Endothelial cell of umbilical vein (primary cell): ENCODE measurements around the gene ACIN1. TPM values are rescaled to one million over a fixed set of nuclear protein-coding genes. Genes with fewer than 3 reads are reported as not detected.

Experiments
- BruUV-seq: library from RNA; stranded (reverse); fragments of 400-500 nt; replicated peaks from 2 replicates; lab custom pipeline; 2021; lab: Mats Ljungman, UMichigan
- CTCF ChIA-PET: fragments of 300-600, 350-600 bp; sonication (Branson Sonifier 250); formaldehyde crosslinking; loops from one replicate; lab custom pipeline; 2021; ENCODE audit warnings: antibody characterized with exemption, inconsistent platforms; lab: Charles Lee
- POLR2A ChIA-PET: fragments of 300-600, 350-600 bp; sonication (Branson Sonifier 250); formaldehyde crosslinking; loops from one replicate; lab custom pipeline; 2021; ENCODE audit warnings: antibody characterized with exemption, inconsistent platforms; lab: Charles Lee
- DNase-seq: peaks from one replicate; pipeline ENCODE4 v3.0.0-alpha.2; 2011; ENCODE audit warnings: low read depth, low spot score
- FAIRE-seq: peaks from 2 replicates; lab custom pipeline; 2011; peaks lifted over from hg19 to GRCh38; lab: Jason Lieb, UNC
- H2AFZ ChIP-seq: 2 replicates; pipeline ENCODE4 v1.6.0; 2012; ENCODE audit warnings: low read depth, low read length, control low read depth, inconsistent platforms
- H3K27ac ChIP-seq: 2 replicates; pipeline ENCODE4 v1.5.1; 2011; ENCODE audit warnings: low read depth, mild to moderate bottlenecking, control low read depth, low read length, moderate library complexity; ENCODE audit not compliant: insufficient read depth
- H3K27me3 ChIP-seq, 2 experiments: 2 replicates each; pipeline versions ENCODE4 v1.6.0 to v1.6.1; 2011; ENCODE audit warnings: low read length in 2 of 2, mixed read lengths in 1 of 2; ENCODE audit not compliant: control insufficient read depth in 2 of 2, insufficient read depth in 2 of 2
- H3K36me3 ChIP-seq, 2 experiments: 2 replicates in 1 of 2; 3 replicates in 1 of 2; pipeline ENCODE4 v1.5.1; 2011; ENCODE audit warnings: low read length in 2 of 2, mild to moderate bottlenecking in 1 of 2, moderate library complexity in 1 of 2; ENCODE audit not compliant: control insufficient read depth in 2 of 2, insufficient read depth in 2 of 2; ENCODE audit errors: extremely low read depth in 1 of 2
- H3K4me1 ChIP-seq: 3 replicates; pipeline ENCODE4 v1.5.1; 2011; ENCODE audit warnings: mild to moderate bottlenecking, low read length; ENCODE audit not compliant: control insufficient read depth, insufficient read depth; ENCODE audit errors: extremely low read depth
- H3K4me2 ChIP-seq: 2 replicates; pipeline ENCODE4 v1.6.1; 2011; ENCODE audit warnings: low read length, control low read depth, mixed read lengths; ENCODE audit not compliant: insufficient read depth
- H3K4me3 ChIP-seq, 3 experiments: fragments of 200-600 bp in 1 of 3; sonication (generic), shearing (Covaris generic) in 1 of 3; replicated peaks in 1 of 3; 2 replicates each; pipeline ENCODE4 v1.5.1; 2011 to 2016; ENCODE audit warnings: control low read depth in 3 of 3, low read length in 3 of 3, mild to moderate bottlenecking in 2 of 3, inconsistent platforms in 1 of 3, low read depth in 1 of 3, moderate library complexity in 1 of 3; ENCODE audit not compliant: insufficient read depth in 1 of 3
- H3K79me2 ChIP-seq: 2 replicates; pipeline ENCODE4 v1.6.0; 2012; ENCODE audit warnings: low read length, inconsistent platforms; ENCODE audit not compliant: control insufficient read depth, insufficient read depth
- H3K9ac ChIP-seq: replicated peaks from 2 replicates; pipeline ENCODE3; 2011; ENCODE audit warnings: low read length, control low read depth; ENCODE audit not compliant: insufficient read depth; ENCODE audit errors: extremely low read depth
- H3K9me1 ChIP-seq: replicated peaks from 3 replicates; pipeline ENCODE4 v1.6.0; 2011; ENCODE audit warnings: mild to moderate bottlenecking, low read length; ENCODE audit not compliant: control insufficient read depth, insufficient read depth; ENCODE audit errors: extremely low read depth
- H3K9me3 ChIP-seq: replicated peaks from 2 replicates; pipeline ENCODE4 v1.5.1; 2012; ENCODE audit warnings: low read length, inconsistent platforms; ENCODE audit not compliant: control insufficient read depth, insufficient read depth
- H4K20me1 ChIP-seq: replicated peaks from 2 replicates; pipeline ENCODE3; 2011; ENCODE audit warnings: mild to moderate bottlenecking, low read length; ENCODE audit not compliant: control insufficient read depth, insufficient read depth; ENCODE audit errors: extremely low read depth
- CTCF ChIP-seq, 2 donors: IDR thresholded peaks; 1 replicate in 1 of 2; 2 replicates in 1 of 2; pipeline ENCODE4 v1.5.1; 2011; ENCODE audit warnings: low read length in 2 of 2, mild to moderate bottlenecking in 2 of 2, moderate library complexity in 2 of 2, control low read depth in 1 of 2, inconsistent platforms in 1 of 2, low read depth in 1 of 2; ENCODE audit not compliant: insufficient read depth in 1 of 2; ENCODE audit errors: extremely low read depth in 1 of 2
- EZH2 ChIP-seq: IDR thresholded peaks from 2 replicates; pipeline ENCODE4 v1.6.1; 2012; ENCODE audit warnings: borderline replicate concordance, low read depth, mild to moderate bottlenecking, moderate library complexity, low read length, inconsistent platforms; ENCODE audit not compliant: severe bottlenecking
- FOS ChIP-seq: IDR thresholded peaks from 2 replicates; pipeline ENCODE4 v1.6.1; 2011; ENCODE audit warnings: mild to moderate bottlenecking, low read length, moderate library complexity, borderline replicate concordance; ENCODE audit not compliant: insufficient read depth
- GATA2 ChIP-seq: IDR thresholded peaks from 2 replicates; pipeline ENCODE4 v1.7.0; 2011; ENCODE audit warnings: low read depth, mild to moderate bottlenecking, moderate library complexity, mixed read lengths, low read length; ENCODE audit not compliant: insufficient read length, insufficient read depth
- JUN ChIP-seq: IDR thresholded peaks from 2 replicates; pipeline ENCODE4 v1.6.1; 2011; ENCODE audit warnings: borderline replicate concordance, low read depth; ENCODE audit not compliant: insufficient read length, insufficient read depth
- MAX ChIP-seq: IDR thresholded peaks from 2 replicates; pipeline ENCODE4 v1.6.1; 2011; ENCODE audit not compliant: insufficient read depth, insufficient read length
- MYC ChIP-seq: IDR thresholded peaks from one replicate; pipeline ENCODE4 v1.6.1; 2011; ENCODE audit warnings: mild to moderate bottlenecking, low read depth, low read length
- POLR2A ChIP-seq: IDR thresholded peaks from 2 replicates; pipeline ENCODE4 v1.6.1; 2012; ENCODE audit warnings: low read depth, mild to moderate bottlenecking, control low read depth, low read length
- POLR2AphosphoS5 ChIP-seq: IDR thresholded peaks from 2 replicates; pipeline ENCODE4 v1.6.1; 2012; ENCODE audit warnings: low read depth, mild to moderate bottlenecking, control low read depth, low read length, moderate library complexity; ENCODE audit not compliant: insufficient read depth
- dilution Hi-C: fragments of 300-500 bp; cut with MboI; formaldehyde crosslinking; loops from one replicate; pipeline ENCODE4 v1.15.0; 2019; ENCODE audit warnings: low sequenced_read_pairs; ENCODE audit not compliant: extremely low pct_ligation_motif_present
- intact Hi-C: fragments of 100-400 bp; cut with micrococcal nuclease; formaldehyde crosslinking; loops from one replicate; pipeline ENCODE4 v1.10.0; 2022
- polyA plus RNA-seq, 4 experiments: library from polyadenylated mRNA; depleted of rRNA in 3 of 4; stranded (reverse) in 3 of 4; unstranded in 1 of 4; fragments of >200 nt; gene quantifications; 2 replicates each; pipeline versions ENCODE4 v1.2.1 to v1.2.3, GENCODE V29; 2011 to 2012; ENCODE audit warnings: missing spikeins in 1 of 4
- total RNA-seq: library from RNA; stranded (reverse); gene quantifications from 2 replicates; pipeline ENCODE4 v1.2.3, GENCODE V29; 2021

Gene ACIN1
- total and polyA plus RNA-seq, 2 donors (not counting 3 experiments of a cell fraction or from before 2014, with no cell fraction given) = 146 to 240 TPM

DNA sequence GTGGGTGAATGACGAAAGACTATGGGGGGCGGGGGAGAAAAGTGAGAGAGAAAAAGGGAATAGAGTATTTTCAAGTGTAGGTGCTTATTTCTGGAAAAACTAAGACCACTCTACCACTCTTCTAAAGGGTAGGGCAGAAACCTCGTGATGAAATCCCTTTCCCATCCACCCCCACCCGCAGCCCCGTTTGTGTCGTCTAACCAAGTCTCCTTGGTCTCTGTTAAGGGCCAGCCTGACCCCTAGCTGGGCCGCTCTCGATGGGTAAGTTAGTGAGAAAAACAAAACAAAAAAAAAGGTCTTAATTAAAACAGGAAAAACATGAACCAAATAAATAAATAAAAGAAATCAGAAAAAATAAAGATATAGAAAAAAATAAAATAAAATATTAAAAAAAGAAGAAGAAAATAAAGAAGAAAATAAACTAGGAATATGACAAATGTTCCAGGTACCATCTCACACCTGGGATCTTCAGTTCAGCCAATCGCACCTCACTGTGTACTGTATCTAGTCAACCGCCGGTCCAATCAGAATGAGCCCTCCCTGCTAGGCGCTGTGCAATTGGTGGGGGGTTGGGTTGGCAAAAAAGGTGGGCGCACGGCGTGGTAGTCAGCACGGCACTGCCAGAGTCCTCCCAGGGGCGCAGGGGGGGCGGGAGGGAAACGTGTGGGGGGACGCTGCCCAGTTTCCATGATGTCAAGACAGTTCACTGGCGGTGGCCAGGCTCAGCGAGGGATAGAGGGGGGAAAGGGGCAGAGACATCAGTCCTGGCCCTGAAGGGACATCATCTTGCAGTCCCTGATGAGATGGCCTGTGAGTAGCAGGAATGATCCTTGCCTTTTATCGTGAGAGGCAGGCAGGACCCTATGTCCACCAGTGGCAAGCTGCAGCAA is 27.8 kb downstream of the ACIN1 start:
- DNase-seq = no peak
- Histone ChIP-seq H4K20me1 (peaks cover 4% of the 10 kb centered on the region), H3K4me2 (no peak overlapping the region), H3K9me1 (no peaks in the 10 kb centered on the region), H3K27me3 (no peaks in the 10 kb centered on the region), H2AFZ (no peak overlapping the region), H3K4me1 (peaks cover 43% of the 10 kb centered on the region), H3K9ac (no peak overlapping the region), H3K27ac (no peak overlapping the region), H3K79me2 (peaks cover 57% of the 10 kb centered on the region), H3K4me3 (no peak overlapping the region), H3K36me3 (peaks cover 41 to 44% of the 10 kb centered on the region in 2 experiments), H3K9me3 (no peaks in the 10 kb centered on the region)
- no peak for TF ChIP-seq JUN
- BruUV-seq = no TSS peak
- ChIA-PET POLR2A (no interaction called here), CTCF (interaction anchor here (1.3 to 2.0 kb wide), 6 partner anchors 11 to 60 kb away, joined by 3 to 141 read pairs (median 26); partner anchors contain the start of gene CDH24)
- dilution Hi-C loops = loop anchor here (10.0 kb wide), 1 partner anchor 82 kb away; the partner anchor contains the start of gene AJUBA
- intact Hi-C loops = no loop called here
- no peak for FAIRE-seq

GRCh38 chr14:23066368-23066767 is 28.6 kb downstream of the ACIN1 start:
- H3K79me2 ChIP-seq = peaks cover 57% of the 10 kb centered on the region
- H3K9ac ChIP-seq = no peak overlapping the region
- no peak overlapping the region for H3K4me2 ChIP-seq
- H3K9me3 ChIP-seq = no peaks in the 10 kb centered on the region
- POLR2A ChIA-PET = no interaction called here
- peaks cover 4% of the 10 kb centered on the region for H4K20me1 ChIP-seq
- TF ChIP-seq CTCF (IDR thresholded peaks at IDR 0.05; ENCODE audit: extremely low read depth in 1 of 2, insufficient read depth in 1 of 2, low read depth in 1 of 2, low read length in 2 of 2) = no peak
- TF ChIP-seq GATA2 = no peak
- no peak for TF ChIP-seq JUN
- TF ChIP-seq MYC = no peak
- no peak for TF ChIP-seq FOS
- TF ChIP-seq POLR2A = no peak
- TF ChIP-seq MAX = no peak
- no peak for TF ChIP-seq POLR2AphosphoS5
- TF ChIP-seq EZH2 = no peak
- no peak overlapping the region for H2AFZ ChIP-seq
- no TSS peak for BruUV-seq
- H3K4me1 ChIP-seq = peaks cover 45% of the 10 kb centered on the region
- no peaks in the 10 kb centered on the region for H3K9me1 ChIP-seq
- intact Hi-C loops = no loop called here
- H3K36me3 ChIP-seq = peaks cover 41 to 44% of the 10 kb centered on the region in 2 experiments
- H3K27ac ChIP-seq = no peak overlapping the region
- FAIRE-seq = no peak
- H3K4me3 ChIP-seq = no peak overlapping the region
- DNase-seq = no peak
- dilution Hi-C loops = loop anchor here (10.0 kb wide), 1 partner anchor 82 kb away; the partner anchor contains the start of gene AJUBA
- CTCF ChIA-PET = interaction anchor here (1.3 kb wide), 1 partner anchor 12 kb away, joined by 3 read pairs; no protein-coding TSS in a partner anchor
- H3K27me3 ChIP-seq = no peaks in the 10 kb centered on the region
